NB4 (cell line): ENCODE results near the gene VILL.
"Not testable (repeated sequence)": the region's sequence is repeated elsewhere in the genome, so short reads cannot be mapped to it uniquely, and the experiment has no call there.

Experiments
- MAX ChIP-seq: IDR thresholded peaks from 2 replicates; pipeline ENCODE4 v1.6.1; 2011; ENCODE audit warnings: low read depth, low read length
- POLR2A ChIP-seq: IDR thresholded peaks from 2 replicates; pipeline ENCODE4 v1.6.1; 2011; ENCODE audit warnings: mild to moderate bottlenecking; ENCODE audit not compliant: insufficient read length; ENCODE audit errors: extremely low read depth
- TF ChIP-seq, protein P1 (sequence below): IDR thresholded peaks from one replicate; pipeline ENCODE4 v1.5.1; 2012; ENCODE audit warnings: low read depth, low read length

DNA sequence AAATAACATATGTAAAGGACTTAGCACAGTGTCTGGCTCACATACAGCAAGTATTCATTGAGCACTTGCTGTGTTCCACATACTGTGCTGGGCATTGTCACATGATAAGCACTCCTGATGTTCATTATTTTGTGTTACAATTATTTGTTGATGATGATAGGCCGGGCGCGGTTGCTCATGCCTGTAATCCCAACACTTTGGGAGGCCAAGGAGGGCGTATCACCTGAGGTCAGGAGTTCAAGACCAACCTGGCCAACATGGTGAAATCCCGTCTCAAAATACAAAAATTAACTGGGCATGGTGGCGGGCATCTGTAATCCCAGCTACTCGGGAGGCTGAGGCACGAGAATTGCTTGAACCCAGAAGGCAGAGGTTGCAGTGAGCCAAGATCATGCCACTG is 18.5 kb upstream of the VILL start:
- not testable (repeated sequence) for TF ChIP-seq POLR2A, MAX
- TF ChIP-seq, protein P1, sequence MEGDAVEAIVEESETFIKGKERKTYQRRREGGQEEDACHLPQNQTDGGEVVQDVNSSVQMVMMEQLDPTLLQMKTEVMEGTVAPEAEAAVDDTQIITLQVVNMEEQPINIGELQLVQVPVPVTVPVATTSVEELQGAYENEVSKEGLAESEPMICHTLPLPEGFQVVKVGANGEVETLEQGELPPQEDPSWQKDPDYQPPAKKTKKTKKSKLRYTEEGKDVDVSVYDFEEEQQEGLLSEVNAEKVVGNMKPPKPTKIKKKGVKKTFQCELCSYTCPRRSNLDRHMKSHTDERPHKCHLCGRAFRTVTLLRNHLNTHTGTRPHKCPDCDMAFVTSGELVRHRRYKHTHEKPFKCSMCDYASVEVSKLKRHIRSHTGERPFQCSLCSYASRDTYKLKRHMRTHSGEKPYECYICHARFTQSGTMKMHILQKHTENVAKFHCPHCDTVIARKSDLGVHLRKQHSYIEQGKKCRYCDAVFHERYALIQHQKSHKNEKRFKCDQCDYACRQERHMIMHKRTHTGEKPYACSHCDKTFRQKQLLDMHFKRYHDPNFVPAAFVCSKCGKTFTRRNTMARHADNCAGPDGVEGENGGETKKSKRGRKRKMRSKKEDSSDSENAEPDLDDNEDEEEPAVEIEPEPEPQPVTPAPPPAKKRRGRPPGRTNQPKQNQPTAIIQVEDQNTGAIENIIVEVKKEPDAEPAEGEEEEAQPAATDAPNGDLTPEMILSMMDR: not testable (repeated sequence)
